OCI-LY3 (cell line): ENCODE results near the gene PPP1R36.
A peak's percentile ranks its signal among the peaks of the same experiment; 100 is the strongest.

Experiments
- H2AFZ ChIP-seq: fragments of 200-600, 300-600 bp; shearing (Covaris generic); 2 replicates; pipeline ENCODE4 v1.6.0; 2014; ENCODE audit warnings: antibody characterized with exemption, low read depth, low read length
- H3K27ac ChIP-seq: fragments of 200-600, 300-600 bp; sonication (generic); 2 replicates; pipeline ENCODE4 v1.5.1; 2014; ENCODE audit warnings: mild to moderate bottlenecking, low read length, moderate library complexity, mixed read lengths
- H3K27me3 ChIP-seq: fragments of 200-600, 300-600 bp; sonication (generic); 2 replicates; pipeline ENCODE4 v1.6.1; 2014; ENCODE audit warnings: low read depth, low read length, mixed read lengths
- H3K36me3 ChIP-seq: fragments of 200-600, 300-600 bp; sonication (generic); replicated peaks from 2 replicates; pipeline ENCODE3; 2014; ENCODE audit warnings: low read depth, low read length, mixed read lengths
- H3K4me1 ChIP-seq: fragments of 300-600, 200-600 bp; sonication (generic); 2 replicates; pipeline ENCODE4 v1.6.1; 2014; ENCODE audit warnings: low read length, mixed read lengths
- H3K4me2 ChIP-seq: fragments of 200-600, 300-600 bp; sonication (generic); 2 replicates; pipeline ENCODE4 v1.6.1; 2014; ENCODE audit warnings: low read length, mixed read lengths
- H3K4me3 ChIP-seq: fragments of 300-600, 200-600 bp; sonication (generic); 2 replicates; pipeline ENCODE4 v1.5.1; 2014; ENCODE audit warnings: antibody characterized with exemption, mild to moderate bottlenecking, low read length, moderate library complexity
- H3K79me2 ChIP-seq: fragments of 300-600, 200-600 bp; shearing (Covaris generic); 2 replicates; pipeline ENCODE4 v1.6.1; 2014; ENCODE audit warnings: mild to moderate bottlenecking, low read length, mixed read lengths
- H3K9ac ChIP-seq: fragments of 300-600, 200-600 bp; shearing (Covaris generic); 2 replicates; pipeline ENCODE4 v1.6.0; 2014; ENCODE audit warnings: mild to moderate bottlenecking, low read length, moderate library complexity
- H3K9me3 ChIP-seq: fragments of 200-600, 300-600 bp; shearing (Covaris generic); 2 replicates; pipeline ENCODE4 v1.6.1; 2014; ENCODE audit warnings: low read length, mixed read lengths; ENCODE audit not compliant: insufficient read depth
- H4K20me1 ChIP-seq: fragments of 200-600, 300-600 bp; sonication (generic); 2 replicates; pipeline ENCODE4 v1.6.1; 2016; ENCODE audit warnings: low read length, mixed read lengths; ENCODE audit not compliant: insufficient read depth
- EZH2phosphoT487 ChIP-seq: fragments of 200-600 bp; shearing (Covaris generic); IDR thresholded peaks from 2 replicates; pipeline ENCODE4 v1.6.1; 2018; ENCODE audit warnings: antibody characterized with exemption, mixed run types, low read depth
- TF ChIP-seq, protein P1 (sequence below): fragments of 200-600, 300-600 bp; sonication (generic); IDR thresholded peaks from 2 replicates; pipeline ENCODE4 v1.5.1; 2014; ENCODE audit warnings: antibody characterized with exemption, low read length, low read depth

Gene PPP1R36

DNA sequence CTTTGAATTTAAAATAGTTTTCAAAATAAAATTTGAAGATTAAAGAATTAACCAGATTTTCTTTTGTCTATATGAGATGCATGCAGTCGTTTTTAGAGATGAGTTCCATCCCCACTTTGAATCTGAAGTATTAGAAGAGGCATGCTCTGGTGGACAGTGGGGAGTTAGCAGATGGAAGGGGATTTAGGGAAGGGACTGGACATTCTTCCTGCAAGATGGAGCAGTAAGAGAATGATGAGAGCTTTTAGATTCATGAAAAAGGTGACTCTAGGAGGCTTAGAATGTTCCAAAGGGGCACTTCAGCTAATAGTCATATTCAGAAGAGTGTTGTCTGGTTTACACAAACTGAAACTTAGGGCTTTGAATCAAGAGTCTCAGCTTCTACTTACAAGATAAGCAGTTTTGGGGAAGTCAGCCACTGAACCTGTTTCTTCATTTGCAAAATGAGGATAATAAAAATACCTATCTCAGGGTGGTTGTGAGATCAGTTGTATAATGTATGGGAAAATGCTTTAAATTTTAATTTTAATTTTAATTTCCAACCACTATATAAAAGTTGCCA, 41.5 kb upstream of the PPP1R36 start:
- H3K36me3 ChIP-seq, result peaks cover 11% of the 10 kb centered on the region
- H2AFZ ChIP-seq, result no peak overlapping the region
- peak overlapping the region; percentile 93 for H3K27ac ChIP-seq
- TF ChIP-seq, protein P1, sequence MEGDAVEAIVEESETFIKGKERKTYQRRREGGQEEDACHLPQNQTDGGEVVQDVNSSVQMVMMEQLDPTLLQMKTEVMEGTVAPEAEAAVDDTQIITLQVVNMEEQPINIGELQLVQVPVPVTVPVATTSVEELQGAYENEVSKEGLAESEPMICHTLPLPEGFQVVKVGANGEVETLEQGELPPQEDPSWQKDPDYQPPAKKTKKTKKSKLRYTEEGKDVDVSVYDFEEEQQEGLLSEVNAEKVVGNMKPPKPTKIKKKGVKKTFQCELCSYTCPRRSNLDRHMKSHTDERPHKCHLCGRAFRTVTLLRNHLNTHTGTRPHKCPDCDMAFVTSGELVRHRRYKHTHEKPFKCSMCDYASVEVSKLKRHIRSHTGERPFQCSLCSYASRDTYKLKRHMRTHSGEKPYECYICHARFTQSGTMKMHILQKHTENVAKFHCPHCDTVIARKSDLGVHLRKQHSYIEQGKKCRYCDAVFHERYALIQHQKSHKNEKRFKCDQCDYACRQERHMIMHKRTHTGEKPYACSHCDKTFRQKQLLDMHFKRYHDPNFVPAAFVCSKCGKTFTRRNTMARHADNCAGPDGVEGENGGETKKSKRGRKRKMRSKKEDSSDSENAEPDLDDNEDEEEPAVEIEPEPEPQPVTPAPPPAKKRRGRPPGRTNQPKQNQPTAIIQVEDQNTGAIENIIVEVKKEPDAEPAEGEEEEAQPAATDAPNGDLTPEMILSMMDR, result no peak
- TF ChIP-seq EZH2phosphoT487, result no peak
- H3K9ac ChIP-seq, result peak overlapping the region; percentile 94
- peaks cover 49% of the 10 kb centered on the region for H3K4me1 ChIP-seq
- peak overlapping the region; percentile 80 for H3K4me3 ChIP-seq
- H3K27me3 ChIP-seq, result no peaks in the 10 kb centered on the region
- no peaks in the 10 kb centered on the region for H3K9me3 ChIP-seq
- H3K4me2 ChIP-seq, result peak overlapping the region; percentile 90
- peaks cover 43% of the 10 kb centered on the region for H4K20me1 ChIP-seq
- peaks cover 97% of the 10 kb centered on the region for H3K79me2 ChIP-seq

- TF ChIP-seq EZH2phosphoT487, result no peak
- TF ChIP-seq, protein P1, result no peak
- Histone ChIP-seq H3K36me3 (peaks cover 11% of the 10 kb centered on the region), H3K27me3 (no peaks in the 10 kb centered on the region), H3K4me2 (peak overlapping the region; percentile 90), H3K27ac (peak overlapping the region; percentile 93), H3K4me3 (peak overlapping the region; percentile 62), H3K4me1 (peaks cover 49% of the 10 kb centered on the region), H3K9me3 (no peaks in the 10 kb centered on the region), H4K20me1 (peaks cover 49% of the 10 kb centered on the region), H3K9ac (peak overlapping the region; percentile 47; the same call in 1 of the 2 replicates), H3K79me2 (peaks cover 100% of the 10 kb centered on the region), H2AFZ (no peak overlapping the region)
Observed at GRCh38 chr14:64509036-64509435, 40.7 kb upstream of the PPP1R36 start.

GRCh38 chr14:64510825-64511671, 38.7 kb upstream of the PPP1R36 start:
- H3K36me3 ChIP-seq, result peaks cover 11% of the 10 kb centered on the region
- H3K4me3 ChIP-seq, result peak overlapping the region; percentile 15
- peaks cover 100% of the 10 kb centered on the region for H3K79me2 ChIP-seq
- peak overlapping the region; percentile 80 for H3K4me2 ChIP-seq
- H3K4me1 ChIP-seq, result peaks cover 49% of the 10 kb centered on the region
- peak overlapping the region; percentile 50 for H3K9ac ChIP-seq
- H3K9me3 ChIP-seq, result no peaks in the 10 kb centered on the region
- no peak overlapping the region for H2AFZ ChIP-seq
- H3K27me3 ChIP-seq, result no peaks in the 10 kb centered on the region
- peaks cover 65% of the 10 kb centered on the region for H4K20me1 ChIP-seq
- peak overlapping the region; percentile 52 for H3K27ac ChIP-seq
- TF ChIP-seq, protein P1, result peak; percentile 94
- TF ChIP-seq EZH2phosphoT487, result no peak

- no peak overlapping the region for H3K9ac ChIP-seq
- H3K4me3 ChIP-seq, result no peak overlapping the region
- no peak overlapping the region for H3K27ac ChIP-seq
- TF ChIP-seq, protein P1, result no peak
- TF ChIP-seq EZH2phosphoT487, result no peak
- peaks cover 11% of the 10 kb centered on the region for H3K36me3 ChIP-seq
- H3K4me2 ChIP-seq, result no peak overlapping the region
- H3K9me3 ChIP-seq, result no peaks in the 10 kb centered on the region
- H2AFZ ChIP-seq, result no peak overlapping the region
- peaks cover 100% of the 10 kb centered on the region for H3K79me2 ChIP-seq
- peaks cover 84% of the 10 kb centered on the region for H4K20me1 ChIP-seq
- H3K4me1 ChIP-seq, result peaks cover 30% of the 10 kb centered on the region
- H3K27me3 ChIP-seq, result no peaks in the 10 kb centered on the region
Observed at GRCh38 chr14:64513271-64513670, 36.5 kb upstream of the PPP1R36 start.
